Mammary epithelial cell (primary cell): ENCODE results near the gene RLIM.

Experiments used
- CTCF ChIP-seq, 2 donors: IDR thresholded peaks in 1 of 2; conservative IDR thresholded peaks in 1 of 2; 2 replicates each; pipeline ENCODE4 v1.5.1; 2011 to 2012; ENCODE audit warnings: inconsistent platforms in 2 of 2, low read length in 2 of 2, mild to moderate bottlenecking in 2 of 2, control low read depth in 1 of 2, low read depth in 1 of 2; ENCODE audit not compliant: insufficient read depth in 1 of 2; ENCODE audit errors: extremely low read depth in 1 of 2
- EZH2 ChIP-seq: IDR thresholded peaks from 2 replicates; pipeline ENCODE4 v1.6.1; 2012; ENCODE audit warnings: low read length, inconsistent platforms, borderline replicate concordance

DNA sequence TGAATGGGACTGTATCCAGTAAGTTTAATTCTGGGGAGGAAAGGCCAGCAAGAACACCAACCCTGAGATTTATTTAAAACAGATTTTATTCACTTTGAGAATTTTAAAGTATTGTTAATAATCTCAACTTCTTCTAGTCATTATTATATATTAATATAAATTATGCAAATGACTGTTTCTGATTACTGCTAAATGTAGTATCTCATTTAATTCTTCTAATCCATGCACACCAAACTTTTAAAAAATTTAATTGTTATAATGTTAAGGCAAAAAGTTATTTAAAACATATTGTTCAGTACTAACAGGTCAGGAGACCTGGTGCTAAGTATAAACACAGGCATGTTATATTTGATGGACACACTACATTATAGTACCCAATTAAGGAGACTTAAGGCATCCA is 8.1 kb downstream of the RLIM start:
- TF ChIP-seq CTCF (conservative IDR thresholded peaks at IDR 0.05 in 1 of 2, IDR thresholded peaks at IDR 0.05 in 1 of 2; ENCODE audit: extremely low read depth in 1 of 2, insufficient read depth in 1 of 2, low read depth in 1 of 2, low read length in 2 of 2) (no peak), EZH2 (no peak)
